ENCODE data around the gene RAB40B. TPM values are rescaled to one million over a fixed set of nuclear protein-coding genes. Genes with fewer than 3 reads are reported as not detected.

Gene RAB40B
- total RNA-seq, 2 experiments from 2014 or later: 2.1 to 3.1 TPM

DNA sequence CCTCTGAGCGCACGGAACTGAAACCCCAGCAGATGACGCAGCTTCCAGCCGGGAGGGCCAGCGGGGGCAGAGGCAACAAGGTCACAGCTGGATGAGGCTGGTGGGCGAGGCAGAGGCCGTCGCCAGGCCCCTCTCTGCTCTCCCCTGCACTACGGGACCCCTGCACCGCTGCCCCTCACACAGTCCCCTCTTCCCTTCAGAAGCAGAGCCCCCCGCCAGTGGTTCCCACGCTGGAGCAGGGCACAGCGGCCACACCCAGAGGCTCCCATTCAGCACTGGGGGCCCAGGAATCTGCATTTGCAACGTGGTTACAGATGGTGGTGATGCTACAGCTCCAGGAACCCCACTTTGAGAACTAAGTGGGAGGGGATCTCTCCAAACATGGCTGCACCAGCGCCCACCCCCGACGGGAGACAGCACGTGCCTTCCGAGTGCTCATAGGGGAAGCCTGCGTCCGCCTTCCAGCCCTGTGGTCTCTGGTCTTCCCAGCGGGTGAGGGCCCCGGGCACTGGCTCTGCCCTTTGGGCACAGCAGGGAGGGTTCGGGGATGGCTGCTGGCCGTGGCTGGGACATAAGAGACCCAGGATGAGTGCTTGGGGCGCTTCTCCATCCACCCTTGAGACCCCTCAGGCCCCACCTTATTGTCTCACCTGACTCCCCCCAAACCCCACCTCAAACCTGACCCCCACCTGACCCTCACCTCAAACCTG, 4.7 kb upstream of the RAB40B start:
- H3K4me1 Mint-ChIP-seq: peaks cover 3% of the 10 kb centered on the region
- H3K9me3 Mint-ChIP-seq: no peaks in the 10 kb centered on the region
- no peaks in the 10 kb centered on the region for H3K27me3 Mint-ChIP-seq

DNA sequence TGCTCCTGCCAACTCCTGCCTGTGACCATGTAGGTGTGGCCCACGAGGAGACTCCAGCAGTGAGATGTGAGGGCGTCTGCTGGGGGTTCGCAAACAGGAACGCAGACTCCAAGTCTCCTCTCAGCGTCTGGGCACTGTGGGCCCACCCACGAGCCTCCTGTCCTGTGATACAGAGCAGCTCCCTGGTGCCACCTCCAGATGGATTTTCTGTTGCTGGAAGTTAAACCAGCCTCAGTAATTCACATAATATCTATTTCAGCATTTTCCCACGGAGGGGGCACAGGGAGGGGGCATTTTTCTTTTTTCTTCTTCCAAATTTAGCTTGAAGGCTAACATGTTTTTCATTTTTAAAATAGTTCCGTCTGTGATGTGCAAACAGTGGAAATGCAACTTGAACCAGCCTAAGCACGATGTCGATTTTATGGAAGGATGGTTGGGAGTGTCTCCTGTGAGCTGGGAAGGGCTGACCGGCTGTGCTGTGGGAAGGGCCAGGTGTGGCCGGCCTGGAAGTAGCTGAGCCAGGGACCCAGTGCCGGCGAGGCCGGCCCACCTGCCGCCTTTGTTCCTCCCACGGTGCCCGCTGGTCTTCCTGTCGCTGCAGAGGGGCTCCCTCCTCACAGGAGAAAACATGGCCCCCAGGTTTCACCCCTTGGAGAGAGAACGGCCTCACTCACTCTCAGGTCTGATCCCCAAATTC, 3.9 kb upstream of the RAB40B start:
- peaks cover under 1% of the 10 kb centered on the region for H3K27me3 Mint-ChIP-seq
- H3K4me1 Mint-ChIP-seq: peaks cover 3% of the 10 kb centered on the region
- H3K27ac Mint-ChIP-seq: no peak overlapping the region
- DNase-seq: no peak
- no peaks in the 10 kb centered on the region for H3K9me3 Mint-ChIP-seq
- H3K4me3 Mint-ChIP-seq: no peak overlapping the region
- H3K36me3 Mint-ChIP-seq: no peaks in the 10 kb centered on the region

More for the DNA sequence above, 4.7 kb upstream of the RAB40B start:
- no peak overlapping the region for H3K4me3 Mint-ChIP-seq
- H3K27ac Mint-ChIP-seq: no peak overlapping the region
- no peak for DNase-seq
- H3K36me3 Mint-ChIP-seq: no peaks in the 10 kb centered on the region

DNA sequence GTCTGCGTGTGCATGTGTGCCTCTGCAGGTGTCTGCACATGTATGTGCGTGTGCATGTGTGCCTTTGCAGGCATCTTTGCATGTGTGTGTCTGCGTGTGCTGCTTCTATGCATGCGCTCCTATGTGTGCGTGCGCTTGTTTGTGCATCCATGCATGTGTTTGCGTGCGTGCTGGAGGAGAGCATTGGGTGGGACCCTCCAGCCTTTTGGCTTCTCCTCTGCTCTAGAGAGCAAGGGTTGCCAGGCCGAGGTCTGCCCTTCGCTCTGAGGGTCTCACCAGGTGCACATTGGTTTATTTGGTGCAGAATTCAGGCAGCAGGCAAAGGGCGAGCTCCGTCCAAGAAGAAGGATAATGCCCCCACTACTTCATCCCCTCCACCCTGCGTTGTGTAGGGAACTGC, 1.1 kb upstream of the RAB40B start:
- H3K9me3 Mint-ChIP-seq: peaks cover 8% of the 10 kb centered on the region
- H3K36me3 Mint-ChIP-seq: peaks cover 3% of the 10 kb centered on the region
- peaks cover 7% of the 10 kb centered on the region for H3K4me1 Mint-ChIP-seq
- H3K27me3 Mint-ChIP-seq: peaks cover 8% of the 10 kb centered on the region
- no peak for DNase-seq
- no peak overlapping the region for H3K27ac Mint-ChIP-seq
- peak overlapping the region; percentile 69 for H3K4me3 Mint-ChIP-seq

DNA sequence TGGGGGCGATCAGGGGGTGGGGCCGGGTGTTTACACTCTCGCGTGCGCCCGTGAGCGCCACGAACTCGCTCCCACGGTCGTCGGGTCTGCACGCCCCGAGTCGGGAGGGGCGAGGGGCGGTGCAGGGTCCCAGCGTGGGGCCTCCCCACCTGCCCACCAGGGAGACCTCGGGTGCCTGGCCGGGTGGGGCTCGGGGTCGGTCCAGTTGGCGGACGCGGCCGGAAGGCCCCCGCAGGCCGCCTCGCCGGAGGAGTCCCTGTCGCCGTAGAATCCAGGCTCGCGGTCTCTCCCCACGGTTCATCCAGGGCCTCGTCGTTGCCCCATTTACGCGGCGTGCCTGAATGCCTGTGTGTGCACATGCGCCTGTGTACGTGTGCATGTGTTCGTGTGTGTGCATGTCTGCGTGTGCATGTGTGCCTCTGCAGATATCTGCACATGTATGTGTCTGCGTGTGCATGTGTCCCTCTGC, 510 bp upstream of the RAB40B start:
- no peak for DNase-seq
- no peak overlapping the region for H3K27ac Mint-ChIP-seq
- H3K36me3 Mint-ChIP-seq: peaks cover 7% of the 10 kb centered on the region
- peak overlapping the region; percentile 69 for H3K4me3 Mint-ChIP-seq
- H3K4me1 Mint-ChIP-seq: peaks cover 7% of the 10 kb centered on the region
- peaks cover 12% of the 10 kb centered on the region for H3K9me3 Mint-ChIP-seq
- H3K27me3 Mint-ChIP-seq: peaks cover 8% of the 10 kb centered on the region

DNA sequence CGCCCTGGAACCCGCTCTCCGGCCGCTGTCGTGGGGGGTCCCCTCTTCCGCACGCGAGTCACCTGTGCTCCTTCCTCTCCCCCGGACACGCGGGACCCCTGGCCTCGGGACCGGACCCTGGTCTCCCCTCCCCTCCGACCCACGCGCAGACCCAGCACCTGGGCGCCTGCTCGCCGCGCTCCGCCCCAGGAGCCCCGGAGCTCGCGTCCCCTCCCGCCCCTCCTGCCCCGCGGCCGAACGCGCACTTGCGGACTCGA, 762 bp downstream of the RAB40B start:
- no peak for DNase-seq
- H3K27me3 Mint-ChIP-seq: peaks cover 8% of the 10 kb centered on the region
- H3K36me3 Mint-ChIP-seq: peaks cover 7% of the 10 kb centered on the region
- H3K27ac Mint-ChIP-seq: no peak overlapping the region
- H3K4me1 Mint-ChIP-seq: peaks cover 7% of the 10 kb centered on the region
- H3K9me3 Mint-ChIP-seq: peaks cover 13% of the 10 kb centered on the region
- H3K4me3 Mint-ChIP-seq: no peak overlapping the region

DNA sequence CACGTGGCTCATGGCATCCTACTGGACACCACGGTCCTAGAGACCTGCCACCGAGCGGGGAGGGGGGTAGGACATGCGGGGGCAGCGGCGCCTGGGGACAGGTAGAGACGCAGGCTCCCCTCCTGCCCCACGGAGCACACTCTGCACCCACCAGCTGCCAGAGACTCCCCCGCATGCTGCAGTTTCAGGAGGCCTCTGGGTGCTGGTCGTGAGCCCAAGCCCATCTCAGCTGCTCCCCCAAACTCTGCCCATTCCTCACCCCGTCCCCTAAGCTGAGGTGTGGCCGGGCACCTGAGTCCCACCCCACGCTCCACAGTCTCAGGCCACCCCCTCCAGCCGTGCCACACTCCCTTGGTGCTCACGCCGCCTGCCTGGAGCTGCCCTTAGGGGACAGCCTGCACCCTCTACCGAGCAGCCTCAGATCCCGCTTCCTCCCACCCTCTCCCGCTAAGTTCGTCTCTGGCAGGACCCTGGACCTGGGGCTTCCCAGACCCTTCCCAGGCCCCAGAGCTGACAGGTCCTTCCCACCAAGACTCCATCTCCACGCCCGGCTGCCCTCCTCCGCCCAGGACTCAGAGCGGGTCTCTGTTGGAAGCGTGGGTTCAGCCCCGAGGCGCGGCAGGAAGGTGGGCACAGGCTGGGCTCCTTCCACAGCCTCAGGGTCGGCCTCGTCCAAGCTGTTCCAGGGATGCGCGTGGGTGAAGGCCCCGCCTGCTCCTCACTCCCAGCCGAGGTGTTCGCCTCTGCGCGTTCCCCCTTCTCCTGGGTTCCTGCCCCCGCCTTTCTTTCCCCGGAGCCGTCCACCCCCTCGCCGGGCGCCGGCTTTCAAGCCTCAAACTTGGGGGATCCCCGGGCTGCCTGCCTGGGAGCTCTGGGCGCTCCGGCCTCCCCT, 1.3 kb downstream of the RAB40B start:
- Mint-ChIP-seq H3K9me3 (peaks cover 13% of the 10 kb centered on the region), H3K27ac (no peak overlapping the region), H3K4me3 (peak overlapping the region; percentile 25), H3K4me1 (peaks cover 13% of the 10 kb centered on the region), H3K27me3 (peaks cover 8% of the 10 kb centered on the region), H3K36me3 (peaks cover 8% of the 10 kb centered on the region)
- peak; percentile 50 for DNase-seq

DNA sequence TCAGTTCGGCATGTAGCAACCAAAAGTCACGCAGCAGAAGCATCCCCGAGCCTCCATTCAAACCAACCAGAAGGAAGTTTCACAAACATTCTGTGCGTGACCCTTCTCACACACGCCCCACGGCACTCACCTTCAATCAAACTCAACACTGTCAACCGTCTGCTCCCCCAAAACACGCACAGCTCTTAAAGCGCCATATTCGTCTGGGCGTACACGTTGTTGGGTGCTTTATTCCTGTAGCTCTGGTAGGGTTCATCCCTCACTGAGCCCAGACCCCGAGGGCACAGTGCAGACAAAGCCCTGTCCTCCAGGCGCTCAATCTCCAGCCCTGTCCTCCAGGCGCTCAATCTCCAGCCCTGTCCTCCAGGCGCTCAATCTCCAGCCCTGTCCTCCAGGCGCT, 2.2 kb downstream of the RAB40B start:
- H3K4me3 Mint-ChIP-seq: no peak overlapping the region

DNA sequence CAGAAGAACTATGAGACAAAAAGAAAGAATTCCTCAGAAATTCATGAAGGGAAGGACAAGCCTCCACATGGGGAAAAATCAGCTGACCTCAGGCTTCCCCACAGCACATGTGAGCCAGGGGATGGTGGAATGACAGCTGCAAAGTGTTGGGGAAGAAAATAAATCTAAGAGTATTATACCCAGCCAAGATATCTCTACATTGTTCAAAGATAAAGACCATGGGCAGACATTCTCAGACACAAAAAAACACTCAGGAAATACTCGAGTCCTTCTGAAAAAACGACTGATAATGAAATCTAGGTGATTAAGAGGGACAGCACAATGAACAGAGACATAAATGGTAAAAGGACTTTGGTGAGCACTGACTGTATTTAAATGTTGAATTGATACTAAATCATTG, 3.9 kb downstream of the RAB40B start:
- Mint-ChIP-seq H3K4me1 (peaks cover 21% of the 10 kb centered on the region), H3K4me3 (no peak overlapping the region), H3K27ac (no peak overlapping the region), H3K27me3 (peaks cover 8% of the 10 kb centered on the region), H3K36me3 (peaks cover 15% of the 10 kb centered on the region), H3K9me3 (peaks cover 13% of the 10 kb centered on the region)
- no peak for DNase-seq

More for the DNA sequence above, 2.2 kb downstream of the RAB40B start:
- DNase-seq: no peak
- Mint-ChIP-seq H3K4me1 (peaks cover 19% of the 10 kb centered on the region), H3K27me3 (peaks cover 8% of the 10 kb centered on the region), H3K36me3 (peaks cover 12% of the 10 kb centered on the region), H3K27ac (no peak overlapping the region), H3K9me3 (peaks cover 13% of the 10 kb centered on the region)

DNA sequence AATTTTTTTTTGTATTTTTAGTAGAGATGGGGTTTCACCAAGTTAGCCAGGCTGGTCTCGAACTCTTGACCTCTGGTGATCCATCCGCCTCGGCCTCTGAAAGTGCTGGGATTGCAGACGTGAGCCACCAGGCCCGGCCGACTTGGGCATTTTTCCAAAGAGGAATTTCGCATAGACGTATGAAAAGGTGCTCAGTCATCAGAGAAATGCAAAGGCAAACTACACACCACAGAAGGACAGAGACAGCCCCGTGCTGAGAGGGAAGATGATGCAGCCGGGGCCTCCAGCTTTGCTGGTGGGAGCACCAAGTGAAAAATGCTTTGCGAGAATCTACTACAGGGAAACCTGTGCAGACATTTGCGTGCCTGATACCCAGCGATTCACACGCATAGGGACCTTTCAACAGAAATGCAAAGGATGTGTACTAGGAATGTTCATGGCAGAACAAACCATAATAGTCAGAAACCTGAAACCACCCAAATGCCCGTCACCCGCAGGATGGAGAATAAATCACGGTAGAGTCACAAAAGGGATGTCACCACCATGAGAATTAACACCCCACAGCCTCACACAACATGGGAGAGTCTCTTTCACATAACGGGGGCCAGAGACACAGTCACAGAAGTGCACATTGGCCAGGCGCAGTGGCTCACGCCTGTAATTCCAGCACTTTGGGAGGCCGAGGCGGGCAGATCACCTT, 5.2 kb downstream of the RAB40B start:
- Mint-ChIP-seq H3K27ac (no peak overlapping the region), H3K4me3 (no peak overlapping the region), H3K4me1 (peaks cover 18% of the 10 kb centered on the region), H3K9me3 (peaks cover 13% of the 10 kb centered on the region), H3K36me3 (peaks cover 15% of the 10 kb centered on the region), H3K27me3 (peaks cover 8% of the 10 kb centered on the region)
- no peak for DNase-seq

DNA sequence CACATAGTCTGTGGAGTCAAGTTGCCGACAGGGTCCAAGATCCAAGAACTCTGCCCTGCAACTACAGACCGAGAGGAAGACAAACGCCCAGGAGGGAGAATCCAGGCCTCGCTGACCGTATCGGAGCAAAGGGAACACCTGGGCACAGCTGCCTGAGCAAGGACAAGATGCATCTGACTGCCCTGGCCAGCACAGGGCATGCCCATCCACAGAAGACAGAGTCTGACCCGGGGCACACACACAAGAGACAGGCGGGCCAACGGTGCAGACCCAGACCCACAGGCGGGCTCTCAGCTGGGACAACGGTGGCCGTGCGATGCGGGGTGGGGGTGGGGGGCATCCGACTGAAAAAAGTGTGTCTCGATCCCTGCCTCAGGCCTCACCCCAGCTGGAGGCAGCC, 6.2 kb downstream of the RAB40B start:
- Mint-ChIP-seq H3K4me3 (no peak overlapping the region), H3K27ac (no peak overlapping the region), H3K9me3 (peaks cover 13% of the 10 kb centered on the region), H3K27me3 (peaks cover 5% of the 10 kb centered on the region), H3K4me1 (peaks cover 17% of the 10 kb centered on the region), H3K36me3 (peaks cover 15% of the 10 kb centered on the region)
- DNase-seq: no peak

DNA sequence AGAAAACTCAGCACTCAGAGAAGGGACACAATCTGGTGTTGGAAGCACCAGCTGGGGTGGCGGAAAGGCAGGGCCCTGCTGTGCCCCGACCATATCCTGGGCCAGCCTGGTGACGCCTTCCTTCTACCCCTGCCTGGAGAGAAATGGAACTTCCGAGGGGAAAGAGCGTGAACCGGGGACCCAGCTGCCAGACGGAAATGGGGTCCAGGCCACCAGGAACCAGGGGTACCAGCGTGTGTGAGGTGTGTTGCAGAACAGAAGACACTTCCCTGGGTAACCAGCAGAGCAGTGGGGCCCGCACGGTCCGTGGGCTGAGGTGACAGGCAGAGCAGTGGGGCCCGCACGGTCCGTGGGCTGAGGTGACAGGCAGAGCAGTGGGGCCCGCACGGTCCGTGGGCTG, 6.8 kb downstream of the RAB40B start:
- no peaks in the 10 kb centered on the region for H3K27me3 Mint-ChIP-seq
- H3K9me3 Mint-ChIP-seq: peaks cover 13% of the 10 kb centered on the region
- no peak overlapping the region for H3K4me3 Mint-ChIP-seq
- no peak for DNase-seq
- no peak overlapping the region for H3K27ac Mint-ChIP-seq
- H3K4me1 Mint-ChIP-seq: peaks cover 14% of the 10 kb centered on the region
- H3K36me3 Mint-ChIP-seq: peaks cover 15% of the 10 kb centered on the region

DNA sequence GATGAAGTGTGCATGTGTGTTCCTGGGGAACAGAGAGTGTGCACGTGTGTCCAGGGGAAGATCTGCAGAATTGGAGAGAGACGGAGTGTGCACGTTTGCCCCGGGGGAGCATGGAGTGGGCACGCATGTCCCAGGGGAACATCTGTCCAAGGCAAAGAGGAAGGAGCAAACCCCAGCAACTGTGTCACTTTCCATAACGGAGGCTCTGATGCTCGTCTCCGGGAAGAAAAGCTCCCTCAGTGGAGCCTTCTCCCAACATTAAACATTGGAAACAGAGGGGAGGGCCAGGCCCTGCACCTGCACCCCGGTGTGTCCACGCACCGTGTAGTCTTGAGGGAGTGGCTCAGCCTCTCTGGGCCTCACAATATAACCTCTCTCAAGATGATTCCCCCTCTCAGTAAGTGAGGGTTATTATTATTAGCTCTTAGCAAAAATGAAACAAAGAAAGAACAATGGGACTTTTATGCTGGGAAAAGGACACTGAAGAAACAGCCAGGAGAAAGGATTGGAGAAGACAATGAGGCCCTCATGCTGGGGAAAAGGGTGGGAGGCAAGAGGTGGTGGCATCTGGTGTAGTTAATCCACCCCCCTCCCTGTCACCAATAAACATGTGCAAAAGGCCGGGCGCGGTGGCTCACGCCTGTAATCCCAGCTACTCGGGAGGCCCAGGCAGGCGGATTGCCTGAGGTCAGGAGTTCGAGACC, 7.6 kb downstream of the RAB40B start:
- no peak overlapping the region for H3K27ac Mint-ChIP-seq
- no peak for DNase-seq
- no peak overlapping the region for H3K4me3 Mint-ChIP-seq
- peaks cover 14% of the 10 kb centered on the region for H3K4me1 Mint-ChIP-seq
- no peaks in the 10 kb centered on the region for H3K27me3 Mint-ChIP-seq
- H3K9me3 Mint-ChIP-seq: peaks cover 13% of the 10 kb centered on the region
- peaks cover 15% of the 10 kb centered on the region for H3K36me3 Mint-ChIP-seq

DNA sequence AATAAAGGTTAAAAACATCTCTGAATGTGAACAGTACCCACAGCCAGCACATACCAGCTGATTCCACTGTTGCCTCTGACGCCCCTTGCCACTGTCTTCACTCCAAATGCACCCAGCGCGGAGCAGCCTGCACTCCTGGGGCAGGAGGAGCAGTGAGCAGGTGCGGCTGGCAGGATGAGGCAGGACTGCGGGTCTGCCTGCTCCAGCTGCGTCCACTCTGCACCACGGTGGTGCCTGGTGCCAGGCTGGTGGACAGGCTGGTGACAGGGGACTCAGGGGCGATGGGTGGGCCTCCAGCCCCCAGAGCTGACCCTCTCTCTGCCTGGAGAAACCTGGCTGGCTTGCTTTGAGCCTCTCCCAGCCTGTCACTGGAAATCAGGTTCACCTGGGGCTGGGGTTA, 9.4 kb downstream of the RAB40B start:
- H3K4me3 Mint-ChIP-seq: no peak overlapping the region
- DNase-seq: no peak
- H3K9me3 Mint-ChIP-seq: peaks cover 1% of the 10 kb centered on the region
- H3K27ac Mint-ChIP-seq: no peak overlapping the region
- peaks cover 8% of the 10 kb centered on the region for H3K36me3 Mint-ChIP-seq
- no peaks in the 10 kb centered on the region for H3K27me3 Mint-ChIP-seq
- H3K4me1 Mint-ChIP-seq: peaks cover 14% of the 10 kb centered on the region

DNA sequence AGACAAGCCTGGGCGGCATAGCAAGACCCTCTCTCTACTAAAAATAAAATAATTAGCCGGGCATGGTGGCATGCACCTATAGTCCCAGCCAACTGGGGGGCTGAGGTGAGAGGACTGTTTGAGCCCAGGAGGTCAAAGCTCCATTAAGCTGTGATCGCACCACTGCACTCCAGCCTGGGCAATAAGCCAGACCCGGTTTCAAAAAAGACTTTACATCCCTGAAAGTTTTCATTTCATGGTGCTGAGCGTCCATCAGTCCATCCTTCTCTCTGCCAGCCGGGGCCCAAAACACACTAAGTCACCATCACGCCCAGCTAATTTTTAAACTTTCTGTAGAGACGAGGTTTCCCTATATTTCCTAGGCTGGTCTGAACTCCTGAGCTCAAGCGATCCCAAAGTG, 10.6 kb downstream of the RAB40B start:
- Mint-ChIP-seq H3K36me3 (peaks cover 8% of the 10 kb centered on the region), H3K4me1 (peaks cover 14% of the 10 kb centered on the region), H3K4me3 (no peak overlapping the region), H3K27ac (no peak overlapping the region), H3K9me3 (no peaks in the 10 kb centered on the region), H3K27me3 (no peaks in the 10 kb centered on the region)
- no peak for DNase-seq
